ENCODE results near the gene NKG7.
"Not testable (repeated sequence)": the region's sequence is repeated elsewhere in the genome, so short reads cannot be mapped to it uniquely, and the experiment has no call there.

NKG7 gene

GRCh38 chr19:51407511-51408131, 35.2 kb upstream of the NKG7 start:
- H2AFZ ChIP-seq (ENCODE audit: low read length, unreplicated experiment) = no peak overlapping the region
- no peak overlapping the region for H3K27ac ChIP-seq (ENCODE audit: low read depth, low read length)
- H3K27me3 ChIP-seq (ENCODE audit: insufficient read depth, low read length) = no peaks in the 10 kb centered on the region
- H3K4me3 ChIP-seq (ENCODE audit: low read depth, low read length) = no peak overlapping the region
- no peaks in the 10 kb centered on the region for H3K4me1 ChIP-seq (ENCODE audit: control insufficient read depth, insufficient read depth, low read length, unreplicated experiment)
- H3K36me3 ChIP-seq (ENCODE audit: insufficient read depth, low read length) = no peaks in the 10 kb centered on the region
- no peaks in the 10 kb centered on the region for H3K79me2 ChIP-seq (ENCODE audit: control insufficient read depth, insufficient read depth, low read length, unreplicated experiment)

- Histone ChIP-seq H3K4me1 (ENCODE audit: control insufficient read depth, insufficient read depth, low read length, unreplicated experiment) (no peaks in the 10 kb centered on the region), H3K36me3 (ENCODE audit: insufficient read depth, low read length) (no peaks in the 10 kb centered on the region), H2AFZ (ENCODE audit: low read length, unreplicated experiment) (no peak overlapping the region), H3K4me3 (ENCODE audit: low read depth, low read length) (no peak overlapping the region), H3K27me3 (ENCODE audit: insufficient read depth, low read length) (no peaks in the 10 kb centered on the region), H3K79me2 (ENCODE audit: control insufficient read depth, insufficient read depth, low read length, unreplicated experiment) (no peaks in the 10 kb centered on the region), H3K27ac (ENCODE audit: low read depth, low read length) (no peak overlapping the region)
Observed at GRCh38 chr19:51402117-51402516, 29.7 kb upstream of the NKG7 start.

- H3K79me2 ChIP-seq (ENCODE audit: control insufficient read depth, insufficient read depth, low read length, unreplicated experiment); H3K27me3 ChIP-seq (ENCODE audit: insufficient read depth, low read length); H3K27ac ChIP-seq (ENCODE audit: low read depth, low read length): not testable (repeated sequence)
Observed at GRCh38 chr19:51399936-51400335, 27.5 kb upstream of the NKG7 start.

GRCh38 chr19:51399231-51399630, 26.8 kb upstream of the NKG7 start:
- no peaks in the 10 kb centered on the region for H3K4me1 ChIP-seq (ENCODE audit: control insufficient read depth, insufficient read depth, low read length, unreplicated experiment)
- H3K27me3 ChIP-seq (ENCODE audit: insufficient read depth, low read length) = no peaks in the 10 kb centered on the region
- H3K79me2 ChIP-seq (ENCODE audit: control insufficient read depth, insufficient read depth, low read length, unreplicated experiment) = peaks cover 4% of the 10 kb centered on the region
- no peak overlapping the region for H3K4me3 ChIP-seq (ENCODE audit: low read depth, low read length)
- H3K36me3 ChIP-seq (ENCODE audit: insufficient read depth, low read length) = no peaks in the 10 kb centered on the region
- H3K27ac ChIP-seq (ENCODE audit: low read depth, low read length) = no peak overlapping the region
- no peak overlapping the region for H2AFZ ChIP-seq (ENCODE audit: low read length, unreplicated experiment)

More at GRCh38 chr19:51399936-51400335, 27.5 kb upstream of the NKG7 start:
- H3K36me3 ChIP-seq (ENCODE audit: insufficient read depth, low read length); H3K4me1 ChIP-seq (ENCODE audit: control insufficient read depth, insufficient read depth, low read length, unreplicated experiment); H3K4me3 ChIP-seq (ENCODE audit: low read depth, low read length); H2AFZ ChIP-seq (ENCODE audit: low read length, unreplicated experiment): not testable (repeated sequence)

- peaks cover 4% of the 10 kb centered on the region for H3K79me2 ChIP-seq (ENCODE audit: control insufficient read depth, insufficient read depth, low read length, unreplicated experiment)
- no peaks in the 10 kb centered on the region for H3K36me3 ChIP-seq (ENCODE audit: insufficient read depth, low read length)
- peak overlapping the region; percentile 23 for H2AFZ ChIP-seq (ENCODE audit: low read length, unreplicated experiment)
- no peaks in the 10 kb centered on the region for H3K4me1 ChIP-seq (ENCODE audit: control insufficient read depth, insufficient read depth, low read length, unreplicated experiment)
- H3K27ac ChIP-seq (ENCODE audit: low read depth, low read length) = no peak overlapping the region
- H3K27me3 ChIP-seq (ENCODE audit: insufficient read depth, low read length) = no peaks in the 10 kb centered on the region
- H3K4me3 ChIP-seq (ENCODE audit: low read depth, low read length) = no peak overlapping the region
Observed at GRCh38 chr19:51398096-51398704, 25.7 kb upstream of the NKG7 start.

- H2AFZ ChIP-seq (ENCODE audit: low read length, unreplicated experiment) = peak overlapping the region; percentile 23
- not testable (repeated sequence) for H3K36me3 ChIP-seq (ENCODE audit: insufficient read depth, low read length); H3K27ac ChIP-seq (ENCODE audit: low read depth, low read length); H3K27me3 ChIP-seq (ENCODE audit: insufficient read depth, low read length); H3K79me2 ChIP-seq (ENCODE audit: control insufficient read depth, insufficient read depth, low read length, unreplicated experiment); H3K4me1 ChIP-seq (ENCODE audit: control insufficient read depth, insufficient read depth, low read length, unreplicated experiment); H3K4me3 ChIP-seq (ENCODE audit: low read depth, low read length)
Observed at GRCh38 chr19:51397453-51397852, 25.0 kb upstream of the NKG7 start.

- Histone ChIP-seq H3K4me1 (ENCODE audit: control insufficient read depth, insufficient read depth, low read length, unreplicated experiment) (no peaks in the 10 kb centered on the region), H3K4me3 (ENCODE audit: low read depth, low read length) (no peak overlapping the region), H3K79me2 (ENCODE audit: control insufficient read depth, insufficient read depth, low read length, unreplicated experiment) (peaks cover 4% of the 10 kb centered on the region), H2AFZ (ENCODE audit: low read length, unreplicated experiment) (no peak overlapping the region), H3K36me3 (ENCODE audit: insufficient read depth, low read length) (no peaks in the 10 kb centered on the region), H3K27me3 (ENCODE audit: insufficient read depth, low read length) (no peaks in the 10 kb centered on the region), H3K27ac (ENCODE audit: low read depth, low read length) (no peak overlapping the region)
Observed at GRCh38 chr19:51396175-51396574, 23.7 kb upstream of the NKG7 start.

GRCh38 chr19:51394050-51394836, 21.8 kb upstream of the NKG7 start:
- peak overlapping the region; percentile 80 for H3K4me3 ChIP-seq (ENCODE audit: low read depth, low read length)
- peak overlapping the region; percentile 74 for H3K27ac ChIP-seq (ENCODE audit: low read depth, low read length)
- H2AFZ ChIP-seq (ENCODE audit: low read length, unreplicated experiment) = peak overlapping the region; percentile 55
- H3K79me2 ChIP-seq (ENCODE audit: control insufficient read depth, insufficient read depth, low read length, unreplicated experiment) = peaks cover 4% of the 10 kb centered on the region
- H3K27me3 ChIP-seq (ENCODE audit: insufficient read depth, low read length) = no peaks in the 10 kb centered on the region
- H3K36me3 ChIP-seq (ENCODE audit: insufficient read depth, low read length) = no peaks in the 10 kb centered on the region
- H3K4me1 ChIP-seq (ENCODE audit: control insufficient read depth, insufficient read depth, low read length, unreplicated experiment) = no peaks in the 10 kb centered on the region

- Histone ChIP-seq H3K36me3 (ENCODE audit: insufficient read depth, low read length) (no peaks in the 10 kb centered on the region), H3K27ac (ENCODE audit: low read depth, low read length) (no peak overlapping the region), H3K27me3 (ENCODE audit: insufficient read depth, low read length) (no peaks in the 10 kb centered on the region), H2AFZ (ENCODE audit: low read length, unreplicated experiment) (no peak overlapping the region), H3K79me2 (ENCODE audit: control insufficient read depth, insufficient read depth, low read length, unreplicated experiment) (peaks cover 4% of the 10 kb centered on the region), H3K4me1 (ENCODE audit: control insufficient read depth, insufficient read depth, low read length, unreplicated experiment) (no peaks in the 10 kb centered on the region), H3K4me3 (ENCODE audit: low read depth, low read length) (no peak overlapping the region)
Observed at GRCh38 chr19:51392701-51393100, 20.2 kb upstream of the NKG7 start.

GRCh38 chr19:51391073-51391611, 18.7 kb upstream of the NKG7 start:
- Histone ChIP-seq H3K27me3 (ENCODE audit: insufficient read depth, low read length) (no peaks in the 10 kb centered on the region), H3K79me2 (ENCODE audit: control insufficient read depth, insufficient read depth, low read length, unreplicated experiment) (peaks cover 4% of the 10 kb centered on the region), H2AFZ (ENCODE audit: low read length, unreplicated experiment) (peak overlapping the region; percentile 38), H3K36me3 (ENCODE audit: insufficient read depth, low read length) (no peaks in the 10 kb centered on the region), H3K4me1 (ENCODE audit: control insufficient read depth, insufficient read depth, low read length, unreplicated experiment) (no peaks in the 10 kb centered on the region), H3K27ac (ENCODE audit: low read depth, low read length) (no peak overlapping the region), H3K4me3 (ENCODE audit: low read depth, low read length) (no peak overlapping the region)
